Ramos (cell line): Measurements from ENCODE around the gene HERPUD2.
"Not testable (repeated sequence)": the region's sequence is repeated elsewhere in the genome, so short reads cannot be mapped to it uniquely, and the experiment has no call there.

Source experiments
- in situ Hi-C: fragments of 300-500 bp; cut with MboI; formaldehyde crosslinking; loops from one replicate; pipeline ENCODE4 v1.14.3; 2022; ENCODE audit warnings: low sequenced_read_pairs; ENCODE audit not compliant: unreplicated experiment

Gene HERPUD2

DNA sequence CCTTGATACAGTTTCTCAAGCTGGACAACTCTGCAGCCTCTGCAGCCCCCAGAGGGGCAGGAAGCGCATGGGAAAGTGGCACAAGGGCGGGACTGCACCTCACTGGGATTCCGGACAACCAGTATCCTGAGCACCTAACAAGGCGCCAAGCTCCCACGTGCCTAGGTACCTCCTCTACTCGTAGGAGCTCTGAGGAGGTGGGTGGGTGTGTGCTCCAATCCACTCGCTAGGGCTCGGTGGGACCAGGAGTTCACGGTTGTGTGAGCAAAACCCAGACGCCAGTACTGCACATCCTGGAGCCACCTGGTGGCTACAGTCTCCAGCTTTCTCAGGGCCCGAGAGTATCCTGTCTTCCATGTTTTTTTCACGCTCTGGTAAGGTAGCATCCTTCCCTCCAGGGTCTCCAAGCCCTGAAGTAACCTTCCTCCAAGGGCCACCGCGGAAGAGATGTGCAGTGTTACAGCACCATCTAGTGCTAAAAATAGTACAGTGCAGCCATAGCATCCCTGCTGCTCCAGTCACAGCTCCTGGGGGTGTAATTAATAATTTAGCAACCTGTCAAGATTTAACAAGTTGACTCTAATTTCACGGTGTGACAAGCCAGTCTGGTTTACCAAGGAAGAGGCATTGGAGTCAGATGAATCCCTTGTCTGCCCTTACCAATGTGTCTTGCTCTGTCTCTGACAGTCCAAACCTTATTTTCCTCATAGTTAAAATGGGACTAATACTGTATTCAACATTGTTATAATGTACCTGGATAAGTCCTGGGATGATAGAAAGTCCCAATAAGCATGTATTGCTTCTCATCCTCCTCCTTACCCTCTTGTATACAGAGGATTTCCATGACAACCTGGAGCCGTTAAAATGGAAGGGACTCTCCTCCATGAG, 70.4 kb downstream of the HERPUD2 start:
- in situ Hi-C loops = no loop called here

- in situ Hi-C loops = no loop called here
These were observed 71.6 kb downstream of the HERPUD2 start for GRCh38 chr7:35623381-35623780.

- in situ Hi-C loops = no loop called here
These were observed 75.1 kb downstream of the HERPUD2 start for GRCh38 chr7:35619863-35620262.

GRCh38 chr7:35617041-35617440, 77.9 kb downstream of the HERPUD2 start:
- in situ Hi-C loops = no loop called here

DNA sequence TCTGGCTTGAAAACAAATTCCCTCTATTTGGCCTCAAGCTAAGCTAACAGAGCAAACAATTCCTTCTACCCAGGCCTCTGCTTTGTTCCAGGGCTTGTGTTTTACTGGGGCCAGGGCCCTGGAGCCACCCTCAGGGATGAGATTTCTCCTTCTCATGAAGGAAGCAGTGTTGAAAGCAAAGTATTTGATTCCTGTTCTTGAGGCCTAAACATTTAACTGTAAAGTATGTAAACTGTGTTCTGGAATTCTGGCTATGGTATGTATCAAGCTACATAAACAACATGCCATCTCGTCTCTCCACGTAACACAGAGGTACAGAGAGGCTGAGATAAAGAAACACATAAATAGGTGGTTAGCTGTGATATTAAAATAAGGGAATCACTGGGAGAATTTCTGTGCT, 81.8 kb downstream of the HERPUD2 start:
- in situ Hi-C loops = no loop called here

DNA sequence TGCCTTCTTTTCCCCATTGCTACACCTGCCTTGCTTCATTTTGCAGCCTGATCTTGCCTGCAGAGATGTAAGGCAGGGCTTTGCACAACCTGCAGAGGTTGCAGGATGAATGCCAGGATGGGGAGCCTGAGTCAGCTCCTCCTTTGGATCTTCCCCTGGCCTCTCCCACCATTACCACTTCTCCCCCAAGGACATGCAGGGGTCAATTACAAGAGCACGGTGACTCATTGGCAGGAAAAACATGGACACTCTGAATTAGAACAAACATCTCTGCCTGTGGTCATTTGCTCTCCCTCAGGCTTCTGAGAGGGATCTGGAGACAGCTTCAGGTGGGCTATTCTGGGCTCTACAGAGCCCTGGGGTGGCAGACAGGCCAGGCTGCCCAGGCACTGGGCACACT, 89.2 kb downstream of the HERPUD2 start:
- in situ Hi-C loops = no loop called here

GRCh38 chr7:35604595-35604994, 90.3 kb downstream of the HERPUD2 start:
- in situ Hi-C loops = no loop called here

DNA sequence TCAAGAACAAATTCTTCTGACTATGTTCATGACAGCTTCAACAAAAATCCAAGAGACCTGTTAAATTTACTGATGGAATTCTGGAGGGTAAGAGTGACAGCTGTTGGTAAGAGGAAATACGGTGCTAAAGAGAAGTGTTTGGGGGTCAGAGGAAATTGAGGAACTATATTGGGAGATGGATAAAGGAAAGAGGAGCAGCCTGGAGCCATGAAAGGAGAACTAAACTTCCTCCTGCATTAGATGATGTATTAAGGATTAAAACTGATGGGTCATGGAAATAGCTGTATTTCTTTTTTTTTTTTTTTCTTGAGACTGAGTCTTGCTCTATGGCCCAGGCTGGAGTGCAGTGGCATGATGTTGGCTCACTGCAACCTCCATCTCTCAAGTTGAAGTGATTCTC, 95.3 kb downstream of the HERPUD2 start:
- in situ Hi-C loops = no loop called here

DNA sequence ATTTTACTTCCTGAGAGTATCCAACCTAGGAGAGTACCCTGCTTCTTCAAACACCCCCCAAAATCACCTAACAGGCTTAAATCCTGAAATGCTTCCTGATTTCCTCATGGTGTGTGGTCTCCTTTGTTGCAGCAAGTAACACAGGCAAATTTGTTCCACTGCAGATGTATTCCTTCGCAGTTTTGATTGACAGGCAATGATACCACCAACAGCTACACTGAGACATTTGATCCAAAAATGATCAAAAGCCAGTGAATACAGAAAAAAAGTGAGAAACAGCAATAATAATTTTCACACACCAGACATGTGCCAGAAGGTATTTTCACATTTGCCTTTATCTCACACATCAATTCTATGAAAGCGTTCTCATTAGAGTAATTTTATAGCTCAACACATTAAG, 95.9 kb downstream of the HERPUD2 start:
- in situ Hi-C loops = no loop called here

- in situ Hi-C loops = no loop called here
These were observed 98.9 kb downstream of the HERPUD2 start for GRCh38 chr7:35596061-35596460.

- in situ Hi-C loops = no loop called here
These were observed 101.0 kb downstream of the HERPUD2 start for GRCh38 chr7:35593899-35594298.

- in situ Hi-C loops = no loop called here
These were observed 106.3 kb downstream of the HERPUD2 start for GRCh38 chr7:35588647-35589046.

- in situ Hi-C loops = no loop called here
These were observed 109.9 kb downstream of the HERPUD2 start for GRCh38 chr7:35584990-35585389.

GRCh38 chr7:35584533-35584932, 110.4 kb downstream of the HERPUD2 start:
- in situ Hi-C loops = not testable (repeated sequence)
